22Rv1 (cell line): Measurements from ENCODE around the gene MAD1L1.

ENCODE experiments used
- H3K27ac ChIP-seq: fragments of 450-650 bp; 2 replicates; pipeline ENCODE4 v1.5.1; 2017
- ZFX ChIP-seq: fragments of 450-650 bp; IDR thresholded peaks from 2 replicates; pipeline ENCODE4 v1.6.1; 2017; ENCODE audit warnings: antibody characterized with exemption, borderline replicate concordance
- TF ChIP-seq, protein P1 (sequence below): fragments of 450-650 bp; IDR thresholded peaks from 2 replicates; pipeline ENCODE4 v1.5.1; 2017; ENCODE audit warnings: mild to moderate bottlenecking

The MAD1L1 gene

DNA sequence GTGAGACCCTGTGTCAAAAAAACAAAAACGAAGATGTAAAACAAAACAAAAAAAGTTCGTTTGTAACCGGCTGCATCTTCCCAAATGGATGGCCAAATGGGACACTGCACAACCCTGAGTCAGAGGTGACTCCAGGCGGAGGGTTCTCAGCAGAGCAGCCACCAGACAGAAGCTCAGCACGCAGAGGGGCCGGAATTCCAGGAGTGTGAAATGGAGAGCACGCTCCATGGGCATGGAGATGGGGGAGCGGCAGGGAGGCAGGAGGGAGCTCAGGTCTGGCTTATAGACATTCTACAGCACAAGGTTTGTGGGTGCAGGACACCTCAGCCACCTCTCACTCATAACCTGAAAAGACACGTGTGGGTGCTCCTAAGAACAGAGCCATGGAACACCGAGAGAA is 227.0 kb downstream of the MAD1L1 start:
- no peak for TF ChIP-seq ZFX
- TF ChIP-seq, protein P1, sequence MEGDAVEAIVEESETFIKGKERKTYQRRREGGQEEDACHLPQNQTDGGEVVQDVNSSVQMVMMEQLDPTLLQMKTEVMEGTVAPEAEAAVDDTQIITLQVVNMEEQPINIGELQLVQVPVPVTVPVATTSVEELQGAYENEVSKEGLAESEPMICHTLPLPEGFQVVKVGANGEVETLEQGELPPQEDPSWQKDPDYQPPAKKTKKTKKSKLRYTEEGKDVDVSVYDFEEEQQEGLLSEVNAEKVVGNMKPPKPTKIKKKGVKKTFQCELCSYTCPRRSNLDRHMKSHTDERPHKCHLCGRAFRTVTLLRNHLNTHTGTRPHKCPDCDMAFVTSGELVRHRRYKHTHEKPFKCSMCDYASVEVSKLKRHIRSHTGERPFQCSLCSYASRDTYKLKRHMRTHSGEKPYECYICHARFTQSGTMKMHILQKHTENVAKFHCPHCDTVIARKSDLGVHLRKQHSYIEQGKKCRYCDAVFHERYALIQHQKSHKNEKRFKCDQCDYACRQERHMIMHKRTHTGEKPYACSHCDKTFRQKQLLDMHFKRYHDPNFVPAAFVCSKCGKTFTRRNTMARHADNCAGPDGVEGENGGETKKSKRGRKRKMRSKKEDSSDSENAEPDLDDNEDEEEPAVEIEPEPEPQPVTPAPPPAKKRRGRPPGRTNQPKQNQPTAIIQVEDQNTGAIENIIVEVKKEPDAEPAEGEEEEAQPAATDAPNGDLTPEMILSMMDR, result no peak
- no peak overlapping the region for H3K27ac ChIP-seq

DNA sequence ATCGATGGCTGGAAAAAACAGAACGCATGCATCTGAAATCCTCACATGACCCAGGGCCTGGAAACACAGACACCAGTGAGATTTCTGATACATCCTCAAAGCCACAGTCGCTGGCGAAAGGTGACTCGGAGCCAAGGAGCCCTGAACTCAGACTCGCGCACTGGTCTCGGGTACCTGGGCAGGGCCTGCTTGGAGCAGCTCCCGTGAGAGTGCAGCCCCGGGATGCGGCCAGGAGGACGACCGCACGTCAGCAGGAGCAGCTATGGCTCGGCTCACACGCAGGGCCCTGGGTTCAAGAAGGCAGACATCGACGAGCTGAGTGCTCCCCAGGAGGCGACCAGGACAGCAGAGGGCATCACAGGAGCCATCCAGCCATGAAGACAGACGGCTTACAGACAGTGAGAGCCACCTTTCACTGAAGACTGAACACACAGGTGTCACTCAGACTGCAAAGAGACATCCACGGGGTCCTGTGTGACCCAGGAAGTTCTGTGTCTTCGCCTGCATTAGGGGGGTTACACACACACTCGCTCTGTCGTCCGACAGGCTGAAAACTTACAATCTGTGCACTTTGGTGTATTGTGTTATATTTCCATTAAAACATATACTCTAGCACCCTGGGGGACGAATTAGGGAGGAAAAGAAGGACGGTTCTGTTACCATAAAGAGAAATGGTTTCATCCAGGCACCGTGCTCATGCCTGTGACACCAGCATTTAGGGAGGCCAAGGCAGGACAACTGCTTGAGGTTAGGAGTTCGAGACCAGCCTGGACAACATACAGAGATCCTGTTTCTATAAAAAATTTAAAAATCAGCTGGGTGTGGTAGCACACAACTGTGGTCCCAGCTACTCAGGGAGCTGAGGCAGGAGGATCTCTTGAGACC is 227.7 kb downstream of the MAD1L1 start:
- no peak for TF ChIP-seq ZFX
- TF ChIP-seq, protein P1, result no peak

DNA sequence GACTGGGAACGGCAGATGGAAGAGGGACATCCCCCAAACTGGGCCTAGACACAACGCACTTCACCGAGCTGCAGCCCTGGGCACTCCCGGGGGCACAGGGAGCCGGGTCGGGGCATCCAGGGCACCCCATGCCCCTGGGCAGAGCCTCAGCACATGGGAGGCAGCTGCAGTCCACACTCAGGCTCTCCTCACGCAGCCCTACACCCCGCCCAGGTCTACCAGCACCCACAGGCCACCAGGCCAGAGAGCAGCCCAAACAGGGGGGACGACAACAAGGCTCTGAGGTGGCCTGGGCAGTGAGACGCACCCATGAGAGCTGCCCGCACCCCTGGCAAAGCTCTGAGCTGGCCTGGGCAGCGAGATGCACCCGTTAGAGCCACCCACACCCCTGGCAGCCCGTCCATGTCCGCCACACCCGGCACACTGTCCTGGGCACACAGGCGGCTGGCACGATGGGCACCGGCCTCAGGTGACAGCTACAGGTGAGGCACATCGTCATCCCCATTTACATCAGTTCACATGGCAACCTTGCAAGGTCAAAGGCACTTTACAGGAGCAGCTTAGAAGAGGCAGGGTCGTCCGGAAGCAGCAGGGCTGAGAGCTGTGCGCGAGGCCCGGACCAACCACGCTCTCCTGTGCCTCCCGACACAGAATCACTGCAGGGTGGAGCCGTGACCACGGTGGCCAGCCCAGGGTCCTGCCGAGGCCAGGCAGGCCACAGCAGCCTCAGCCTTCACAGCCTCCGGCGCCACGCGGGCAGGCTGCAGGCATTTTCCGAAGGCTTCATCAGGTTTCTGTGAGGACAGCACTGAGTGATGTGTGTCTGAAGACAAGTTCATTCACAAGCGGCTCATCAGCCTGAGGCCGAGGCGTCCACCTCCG is 228.6 kb downstream of the MAD1L1 start:
- TF ChIP-seq, protein P1, result no peak
- TF ChIP-seq ZFX, result no peak
- no peak overlapping the region for H3K27ac ChIP-seq

More for the DNA sequence above, 227.7 kb downstream of the MAD1L1 start:
- no peak overlapping the region for H3K27ac ChIP-seq

DNA sequence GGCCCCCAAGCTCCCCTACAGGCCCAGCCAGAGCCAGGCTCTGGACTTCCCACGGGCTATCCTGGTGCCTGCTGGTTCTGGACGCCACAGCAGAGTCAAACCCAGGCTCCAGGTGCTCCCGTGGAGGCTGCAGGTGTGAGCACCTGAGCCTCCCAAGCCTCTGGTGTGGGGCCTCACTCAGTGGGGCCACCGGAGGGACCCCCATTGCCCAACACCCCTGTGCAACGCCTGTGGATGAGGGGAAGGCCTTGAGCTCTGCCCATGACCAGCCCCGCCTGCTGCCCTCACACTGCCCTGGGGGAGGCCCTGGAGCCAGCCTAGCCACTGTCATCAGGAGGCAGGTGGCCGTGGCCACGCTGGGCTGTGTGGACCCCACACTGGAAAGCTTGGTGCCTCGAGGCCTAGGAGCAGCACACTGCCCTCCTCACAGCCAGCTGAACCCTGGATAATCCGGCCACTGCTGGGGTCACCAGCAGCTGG is 229.3 kb downstream of the MAD1L1 start:
- H3K27ac ChIP-seq, result no peak overlapping the region
- TF ChIP-seq, protein P1, result no peak
- no peak for TF ChIP-seq ZFX

DNA sequence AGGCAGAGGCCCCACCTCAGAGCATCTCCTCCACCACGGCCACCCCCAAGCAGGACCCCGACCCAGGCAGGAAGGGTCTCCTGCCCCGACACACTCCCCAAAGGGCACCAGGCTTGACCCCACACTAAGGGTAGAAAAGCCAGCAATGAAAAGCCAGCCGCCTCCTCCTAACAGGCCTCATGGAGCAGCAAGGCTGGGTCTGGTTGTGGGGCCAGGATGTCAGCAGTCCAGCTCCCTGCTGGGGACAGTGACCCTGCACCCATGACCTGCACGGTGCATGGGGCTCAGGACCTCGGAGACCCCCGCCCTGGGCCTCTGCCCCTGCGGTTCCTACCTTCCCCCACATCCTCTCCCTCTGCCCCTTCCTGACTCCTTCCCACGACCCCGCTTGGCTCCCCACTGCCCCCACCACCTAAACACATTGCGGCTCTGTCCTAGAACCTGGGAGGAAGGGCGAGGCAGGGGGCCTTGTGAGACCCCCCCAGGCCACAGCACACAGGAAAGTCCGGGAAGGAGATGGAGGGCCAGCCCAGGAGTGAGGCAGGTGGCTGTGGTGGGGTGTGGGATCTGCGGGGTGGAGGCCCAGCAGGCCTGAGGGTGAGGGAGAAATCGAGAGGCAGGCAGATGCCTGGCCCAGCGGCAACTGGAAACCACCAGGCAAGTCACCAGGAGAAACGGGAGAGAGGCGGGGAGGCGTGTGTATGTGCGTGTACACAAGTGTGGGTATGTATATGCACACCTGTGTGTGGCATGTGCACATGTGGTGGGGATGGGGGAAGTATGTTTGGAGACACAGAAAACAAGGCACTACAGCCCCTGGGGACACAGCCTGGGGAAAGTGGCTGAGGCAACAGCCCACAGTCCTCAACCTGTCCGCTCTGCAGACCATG is 229.9 kb downstream of the MAD1L1 start:
- TF ChIP-seq, protein P1, result no peak
- no peak for TF ChIP-seq ZFX
- H3K27ac ChIP-seq, result no peak overlapping the region

DNA sequence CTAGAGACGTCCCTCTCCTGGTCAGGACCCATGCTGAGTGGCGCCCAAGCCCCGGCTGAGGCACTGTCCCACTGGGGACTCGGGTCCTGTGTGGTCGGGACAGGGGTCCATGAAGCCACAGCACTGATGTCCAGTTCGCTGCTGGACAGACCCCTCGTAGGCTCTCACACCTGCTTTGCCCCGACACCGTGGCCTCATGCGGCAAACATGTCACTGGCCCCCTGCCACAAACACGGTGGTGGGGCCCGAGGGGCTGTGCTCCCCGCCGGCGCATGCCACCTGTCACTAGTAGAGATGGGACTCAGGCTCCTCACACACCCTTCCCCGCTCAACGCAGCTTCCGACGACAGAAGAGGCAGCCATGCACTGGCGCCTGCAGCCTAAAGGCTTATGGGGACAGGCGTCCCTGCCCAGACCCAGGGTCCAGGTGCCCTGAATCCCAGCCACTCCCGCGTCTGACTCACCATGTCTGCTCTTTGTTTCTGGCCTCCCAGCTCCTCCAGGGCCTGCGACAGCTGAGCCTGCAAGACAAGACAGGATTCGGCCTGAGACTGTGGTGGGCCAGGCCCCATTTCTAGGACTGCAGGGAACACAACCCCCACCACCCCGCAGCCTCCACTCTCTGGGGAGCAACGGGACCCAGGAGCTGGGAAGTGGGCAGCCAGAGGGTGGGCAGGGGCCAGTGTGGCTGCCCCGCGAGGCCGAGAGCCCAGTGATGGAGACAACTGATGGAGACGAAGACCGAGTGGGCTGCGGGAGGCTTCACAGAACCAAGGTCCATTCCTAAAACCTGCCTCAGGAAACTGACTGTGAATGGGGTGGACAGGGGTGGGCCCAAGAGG is 230.9 kb downstream of the MAD1L1 start:
- no peak overlapping the region for H3K27ac ChIP-seq
- TF ChIP-seq, protein P1, result no peak
